Measurements from ENCODE around the gene MFSD6.
A peak's percentile ranks its signal among the peaks of the same experiment; 100 is the strongest.

The MFSD6 gene

GRCh38 chr2:190378880-190379237 lies 29.3 kb upstream of the MFSD6 start:
- in situ Hi-C loops (cut with MboI; ENCODE audit: low sequenced_read_pairs, unreplicated experiment): loop anchor here (10.0 to 25.0 kb wide), 2 partner anchors 284 to 433 kb away; no protein-coding TSS in a partner anchor
- TF ChIP-seq, protein P1, sequence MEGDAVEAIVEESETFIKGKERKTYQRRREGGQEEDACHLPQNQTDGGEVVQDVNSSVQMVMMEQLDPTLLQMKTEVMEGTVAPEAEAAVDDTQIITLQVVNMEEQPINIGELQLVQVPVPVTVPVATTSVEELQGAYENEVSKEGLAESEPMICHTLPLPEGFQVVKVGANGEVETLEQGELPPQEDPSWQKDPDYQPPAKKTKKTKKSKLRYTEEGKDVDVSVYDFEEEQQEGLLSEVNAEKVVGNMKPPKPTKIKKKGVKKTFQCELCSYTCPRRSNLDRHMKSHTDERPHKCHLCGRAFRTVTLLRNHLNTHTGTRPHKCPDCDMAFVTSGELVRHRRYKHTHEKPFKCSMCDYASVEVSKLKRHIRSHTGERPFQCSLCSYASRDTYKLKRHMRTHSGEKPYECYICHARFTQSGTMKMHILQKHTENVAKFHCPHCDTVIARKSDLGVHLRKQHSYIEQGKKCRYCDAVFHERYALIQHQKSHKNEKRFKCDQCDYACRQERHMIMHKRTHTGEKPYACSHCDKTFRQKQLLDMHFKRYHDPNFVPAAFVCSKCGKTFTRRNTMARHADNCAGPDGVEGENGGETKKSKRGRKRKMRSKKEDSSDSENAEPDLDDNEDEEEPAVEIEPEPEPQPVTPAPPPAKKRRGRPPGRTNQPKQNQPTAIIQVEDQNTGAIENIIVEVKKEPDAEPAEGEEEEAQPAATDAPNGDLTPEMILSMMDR (IDR thresholded peaks at IDR 0.05; ENCODE audit: borderline replicate concordance, control extremely low read depth, extremely low read depth, insufficient read depth, missing control alignments): no peak

DNA sequence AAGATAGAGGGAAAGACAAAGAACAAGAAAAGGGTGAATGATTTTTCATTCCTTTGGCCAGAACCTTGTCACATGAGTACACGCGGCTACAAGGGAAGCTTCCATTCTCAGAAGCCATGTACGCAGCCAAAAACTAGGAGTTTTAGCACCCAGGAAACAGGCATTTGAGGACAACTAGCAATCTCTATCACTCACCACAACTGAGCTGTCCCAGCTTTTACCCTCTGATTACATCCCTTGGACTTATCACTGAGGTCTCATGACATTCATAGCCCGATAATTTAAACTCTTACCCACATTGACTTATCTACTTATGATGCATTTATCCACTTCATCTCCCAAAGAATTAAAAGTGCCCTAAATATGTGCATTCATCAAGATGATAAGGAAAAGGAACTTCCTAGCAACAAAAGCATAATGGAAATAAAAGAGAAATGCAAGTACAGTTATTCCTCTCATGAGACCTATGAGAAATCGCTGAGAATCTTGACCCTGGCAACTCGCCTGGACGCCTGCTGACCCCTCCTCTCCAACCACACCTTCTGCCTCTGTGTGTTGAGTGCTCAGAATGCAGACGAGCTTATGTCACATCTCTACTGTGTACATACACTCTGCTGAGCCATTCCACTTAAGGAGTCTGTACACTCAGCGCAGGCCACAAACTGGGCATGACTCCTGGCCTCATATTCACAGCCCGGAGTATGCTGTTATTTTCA lies 28.7 kb upstream of the MFSD6 start:
- no peak for DNase-seq (ENCODE audit: low spot score)
- TF ChIP-seq, protein P1 (IDR thresholded peaks at IDR 0.05; ENCODE audit: borderline replicate concordance, control extremely low read depth, extremely low read depth, insufficient read depth, missing control alignments): no peak
- in situ Hi-C loops (cut with MboI; ENCODE audit: low sequenced_read_pairs, unreplicated experiment): loop anchor here (10.0 to 25.0 kb wide), 2 partner anchors 285 to 433 kb away; no protein-coding TSS in a partner anchor

More at GRCh38 chr2:190378880-190379237, 29.3 kb upstream of the MFSD6 start:
- no peak for DNase-seq (ENCODE audit: low spot score)

- no peak for DNase-seq (ENCODE audit: low spot score)
- in situ Hi-C loops (cut with MboI; ENCODE audit: low sequenced_read_pairs, unreplicated experiment): loop anchor here (10.0 to 25.0 kb wide), 2 partner anchors 124 to 431 kb away; no protein-coding TSS in a partner anchor
- TF ChIP-seq, protein P1 (IDR thresholded peaks at IDR 0.05; ENCODE audit: borderline replicate concordance, control extremely low read depth, extremely low read depth, insufficient read depth, missing control alignments): no peak
Observed at GRCh38 chr2:190380962-190381412, 27.2 kb upstream of the MFSD6 start.

- in situ Hi-C loops (cut with MboI; ENCODE audit: low sequenced_read_pairs, unreplicated experiment): loop anchor here (10.0 to 25.0 kb wide), 2 partner anchors 122 to 429 kb away; no protein-coding TSS in a partner anchor
- TF ChIP-seq, protein P1 (IDR thresholded peaks at IDR 0.05; ENCODE audit: borderline replicate concordance, control extremely low read depth, extremely low read depth, insufficient read depth, missing control alignments): peak; percentile 63
- peak; percentile 75 for DNase-seq (ENCODE audit: low spot score)
Observed at GRCh38 chr2:190382851-190383250, 25.3 kb upstream of the MFSD6 start.

DNA sequence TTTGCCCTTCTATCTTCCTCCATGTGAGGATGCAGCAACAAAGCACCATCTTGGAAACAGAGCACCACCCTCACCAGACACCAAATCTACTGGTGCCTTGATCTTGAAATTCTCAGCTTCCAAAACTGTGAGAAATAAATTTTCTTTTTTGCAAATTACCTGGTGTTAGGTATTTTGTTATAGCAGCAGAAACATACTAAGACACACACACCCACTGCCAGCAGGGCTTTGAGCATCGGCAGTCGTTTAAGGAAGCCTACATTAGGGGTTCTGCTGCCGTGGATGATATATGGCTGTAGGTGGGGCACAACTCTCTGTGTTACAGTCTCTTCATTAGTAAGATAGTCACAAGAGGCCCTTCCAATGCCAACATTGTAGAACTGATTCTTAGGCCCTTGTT lies 20.7 kb upstream of the MFSD6 start:
- DNase-seq (ENCODE audit: low spot score): no peak
- in situ Hi-C loops (cut with MboI; ENCODE audit: low sequenced_read_pairs, unreplicated experiment): loop anchor here (10.0 to 25.0 kb wide), 2 partner anchors 117 to 425 kb away; no protein-coding TSS in a partner anchor
- TF ChIP-seq, protein P1 (IDR thresholded peaks at IDR 0.05; ENCODE audit: borderline replicate concordance, control extremely low read depth, extremely low read depth, insufficient read depth, missing control alignments): no peak

DNA sequence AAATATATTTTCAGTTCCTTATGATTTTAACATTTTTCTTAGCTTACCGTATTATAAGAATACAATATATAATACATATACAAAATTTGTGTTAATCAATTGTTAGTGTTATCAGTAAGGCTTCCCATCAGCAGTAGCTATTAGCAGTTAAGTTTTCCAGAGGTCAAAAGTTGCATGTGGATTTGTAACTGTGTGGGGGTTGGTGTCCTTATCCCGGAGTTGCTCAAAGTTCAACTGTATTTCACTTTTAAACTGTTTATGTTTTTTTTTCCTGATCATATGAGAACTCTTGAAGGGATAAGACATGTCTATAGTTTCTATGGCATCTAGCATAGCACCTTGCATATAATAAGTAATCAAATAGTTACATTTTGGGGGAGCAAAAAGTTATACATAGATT lies 11.9 kb upstream of the MFSD6 start:
- DNase-seq (ENCODE audit: low spot score): no peak
- TF ChIP-seq, protein P1 (IDR thresholded peaks at IDR 0.05; ENCODE audit: borderline replicate concordance, control extremely low read depth, extremely low read depth, insufficient read depth, missing control alignments): no peak
- in situ Hi-C loops (cut with MboI; ENCODE audit: low sequenced_read_pairs, unreplicated experiment): loop anchor here (25.0 kb wide), 1 partner anchor 416 kb away; no protein-coding TSS in a partner anchor
